PFSK-1 (cell line): Measurements from ENCODE around the gene UST.

Experiments used
- FOXP2 ChIP-seq: optimal IDR thresholded peaks from 2 replicates; pipeline ENCODE3; 2011; ENCODE audit warnings: borderline replicate concordance, control low read depth, inconsistent platforms; ENCODE audit not compliant: insufficient read depth; ENCODE audit errors: extremely low read length, extremely low read depth
- POLR2AphosphoS5 ChIP-seq: IDR thresholded peaks from 2 replicates; pipeline ENCODE4 v1.6.1; 2012; ENCODE audit warnings: low read depth, mild to moderate bottlenecking, control low read depth, low read length, moderate library complexity
- SIN3A ChIP-seq: IDR thresholded peaks from 2 replicates; pipeline ENCODE4 v1.6.1; 2012; ENCODE audit warnings: mild to moderate bottlenecking, low read length, moderate library complexity, borderline replicate concordance; ENCODE audit not compliant: insufficient read depth
- TAF1 ChIP-seq: IDR thresholded peaks from 2 replicates; pipeline ENCODE4 v1.6.1; 2012; ENCODE audit warnings: low read length, control low read depth, borderline replicate concordance; ENCODE audit not compliant: insufficient read depth
- TF ChIP-seq, protein P1 (sequence below), 2 experiments: IDR thresholded peaks; 2 replicates each; pipeline versions ENCODE4 v1.6.1 to v1.8.0; 2011 to 2012; ENCODE audit warnings: low read depth in 2 of 2, low read length in 2 of 2, control low read depth in 1 of 2, inconsistent platforms in 1 of 2, mild to moderate bottlenecking in 1 of 2, moderate library complexity in 1 of 2; ENCODE audit not compliant: insufficient read depth in 1 of 2

Gene UST

GRCh38 chr6:148713921-148714320 is 32.9 kb upstream of the UST start:
- TF ChIP-seq FOXP2 (no peak), POLR2AphosphoS5 (no peak), SIN3A (no peak)

DNA sequence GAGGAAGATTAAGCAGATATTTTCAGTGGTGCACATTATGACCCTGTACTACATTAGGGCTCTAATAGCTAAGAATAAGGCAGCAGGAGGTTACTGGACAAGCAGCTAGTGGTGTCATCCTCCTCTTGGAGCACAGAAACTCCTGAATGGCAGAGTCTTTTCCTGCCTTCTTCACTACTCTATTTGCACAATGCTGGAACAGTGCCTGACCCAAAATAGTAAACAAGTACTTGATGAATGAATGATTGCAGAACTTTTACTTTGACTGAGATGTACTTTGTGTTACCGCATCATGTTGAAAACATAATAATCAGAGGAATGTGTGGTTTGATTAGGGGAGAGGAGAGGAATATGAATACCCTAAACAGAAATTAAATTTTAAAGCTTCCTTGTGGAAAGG is 30.0 kb upstream of the UST start:
- no peak for TF ChIP-seq SIN3A
- TF ChIP-seq, protein P1, sequence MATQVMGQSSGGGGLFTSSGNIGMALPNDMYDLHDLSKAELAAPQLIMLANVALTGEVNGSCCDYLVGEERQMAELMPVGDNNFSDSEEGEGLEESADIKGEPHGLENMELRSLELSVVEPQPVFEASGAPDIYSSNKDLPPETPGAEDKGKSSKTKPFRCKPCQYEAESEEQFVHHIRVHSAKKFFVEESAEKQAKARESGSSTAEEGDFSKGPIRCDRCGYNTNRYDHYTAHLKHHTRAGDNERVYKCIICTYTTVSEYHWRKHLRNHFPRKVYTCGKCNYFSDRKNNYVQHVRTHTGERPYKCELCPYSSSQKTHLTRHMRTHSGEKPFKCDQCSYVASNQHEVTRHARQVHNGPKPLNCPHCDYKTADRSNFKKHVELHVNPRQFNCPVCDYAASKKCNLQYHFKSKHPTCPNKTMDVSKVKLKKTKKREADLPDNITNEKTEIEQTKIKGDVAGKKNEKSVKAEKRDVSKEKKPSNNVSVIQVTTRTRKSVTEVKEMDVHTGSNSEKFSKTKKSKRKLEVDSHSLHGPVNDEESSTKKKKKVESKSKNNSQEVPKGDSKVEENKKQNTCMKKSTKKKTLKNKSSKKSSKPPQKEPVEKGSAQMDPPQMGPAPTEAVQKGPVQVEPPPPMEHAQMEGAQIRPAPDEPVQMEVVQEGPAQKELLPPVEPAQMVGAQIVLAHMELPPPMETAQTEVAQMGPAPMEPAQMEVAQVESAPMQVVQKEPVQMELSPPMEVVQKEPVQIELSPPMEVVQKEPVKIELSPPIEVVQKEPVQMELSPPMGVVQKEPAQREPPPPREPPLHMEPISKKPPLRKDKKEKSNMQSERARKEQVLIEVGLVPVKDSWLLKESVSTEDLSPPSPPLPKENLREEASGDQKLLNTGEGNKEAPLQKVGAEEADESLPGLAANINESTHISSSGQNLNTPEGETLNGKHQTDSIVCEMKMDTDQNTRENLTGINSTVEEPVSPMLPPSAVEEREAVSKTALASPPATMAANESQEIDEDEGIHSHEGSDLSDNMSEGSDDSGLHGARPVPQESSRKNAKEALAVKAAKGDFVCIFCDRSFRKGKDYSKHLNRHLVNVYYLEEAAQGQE (IDR thresholded peaks at IDR 0.05; ENCODE audit: insufficient read depth in 1 of 2, low read depth in 2 of 2, low read length in 2 of 2), result no peak
- no peak for TF ChIP-seq FOXP2
- TF ChIP-seq POLR2AphosphoS5, result no peak
- TF ChIP-seq TAF1, result no peak

- TF ChIP-seq POLR2AphosphoS5 (no peak), SIN3A (no peak), TAF1 (0 out of 2 replicates have a peak, but pooled peaks have one; percentile 33), FOXP2 (no peak)
- TF ChIP-seq, protein P1 (IDR thresholded peaks at IDR 0.05; ENCODE audit: insufficient read depth in 1 of 2, low read depth in 2 of 2, low read length in 2 of 2), result peak in 1 of 2 experiments; percentile 34; a peak in 1 of 4 replicates
These were observed 26.4 kb upstream of the UST start for GRCh38 chr6:148720406-148720805.

DNA sequence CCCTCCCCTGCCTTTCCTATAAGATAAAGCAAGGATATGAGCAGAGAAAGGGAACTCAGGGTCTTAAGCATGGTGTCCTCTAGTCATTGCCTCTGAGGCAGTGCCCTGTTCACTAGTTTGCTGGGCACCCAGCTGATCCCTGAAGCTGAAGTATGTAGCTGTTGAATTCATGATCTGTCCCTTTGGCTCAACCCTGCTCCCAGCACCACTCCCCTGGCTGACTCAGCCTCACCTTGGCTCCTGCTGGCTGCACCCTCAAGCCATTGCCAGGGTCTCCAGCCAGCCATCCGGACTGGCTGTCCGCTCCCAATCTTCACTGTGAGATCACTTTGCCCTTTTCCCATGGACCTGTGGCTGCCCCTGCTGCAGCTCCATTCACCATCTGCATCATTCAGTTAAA is 25.9 kb upstream of the UST start:
- TF ChIP-seq FOXP2 (no peak), POLR2AphosphoS5 (no peak), SIN3A (no peak), TAF1 (no peak)
- TF ChIP-seq, protein P1 (IDR thresholded peaks at IDR 0.05; ENCODE audit: insufficient read depth in 1 of 2, low read depth in 2 of 2, low read length in 2 of 2), result 0 out of 4 replicates have a peak, but pooled peaks of 1 of the 2 experiments have one; percentile 4

GRCh38 chr6:148723484-148723883 is 23.3 kb upstream of the UST start:
- TF ChIP-seq FOXP2, result no peak
- TF ChIP-seq POLR2AphosphoS5, result no peak
- TF ChIP-seq TAF1, result no peak
- no peak for TF ChIP-seq SIN3A
- TF ChIP-seq, protein P1 (IDR thresholded peaks at IDR 0.05; ENCODE audit: insufficient read depth in 1 of 2, low read depth in 2 of 2, low read length in 2 of 2), result no peak

- TF ChIP-seq TAF1 (no peak), POLR2AphosphoS5 (no peak), SIN3A (no peak), FOXP2 (no peak)
- TF ChIP-seq, protein P1 (IDR thresholded peaks at IDR 0.05; ENCODE audit: insufficient read depth in 1 of 2, low read depth in 2 of 2, low read length in 2 of 2), result no peak
These were observed 22.4 kb upstream of the UST start for GRCh38 chr6:148724428-148724827.
